GM21529 (cell line): ENCODE results near the gene RBM20.

Experiments used
- ATAC-seq: cut with Tn5 transposase; IDR thresholded peaks from one replicate; pipeline ENCODE4 v1.9.1; 2021; ENCODE audit not compliant: unreplicated experiment

RBM20 gene

DNA sequence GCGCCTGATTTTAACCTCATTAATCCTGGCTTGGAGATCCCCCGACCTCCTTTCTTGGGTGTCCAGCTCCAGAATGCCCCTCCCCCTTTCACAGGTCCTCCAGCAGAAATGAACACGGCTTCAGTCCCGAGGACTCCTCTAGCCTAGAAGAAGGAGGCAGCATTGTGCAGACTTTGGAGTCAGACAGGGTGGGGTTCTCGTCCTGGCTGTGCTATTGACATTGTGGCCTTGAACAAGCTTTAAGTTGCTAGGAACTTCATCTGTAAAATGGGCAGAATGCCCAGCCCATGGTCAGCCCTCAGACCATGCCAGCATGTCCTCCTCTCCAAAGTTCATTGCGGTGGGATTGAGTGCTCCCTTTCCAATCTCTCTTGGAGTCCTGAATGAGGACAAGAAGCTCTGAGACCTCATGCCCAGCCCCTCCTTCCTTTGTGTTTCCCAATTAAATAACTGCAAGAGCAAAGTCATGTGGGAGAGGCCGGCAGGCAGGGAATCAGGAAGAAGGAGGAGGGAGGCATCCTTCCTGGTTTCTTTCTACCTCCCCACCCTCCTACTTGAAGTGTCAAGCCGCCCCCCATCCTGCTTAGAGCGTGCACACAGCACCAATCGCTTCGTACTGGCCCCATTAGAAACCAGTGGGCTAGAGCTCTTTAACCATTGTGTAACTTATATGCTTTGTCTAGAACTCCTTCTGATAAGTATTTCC is 86.4 kb downstream of the RBM20 start:
- ATAC-seq: no peak

DNA sequence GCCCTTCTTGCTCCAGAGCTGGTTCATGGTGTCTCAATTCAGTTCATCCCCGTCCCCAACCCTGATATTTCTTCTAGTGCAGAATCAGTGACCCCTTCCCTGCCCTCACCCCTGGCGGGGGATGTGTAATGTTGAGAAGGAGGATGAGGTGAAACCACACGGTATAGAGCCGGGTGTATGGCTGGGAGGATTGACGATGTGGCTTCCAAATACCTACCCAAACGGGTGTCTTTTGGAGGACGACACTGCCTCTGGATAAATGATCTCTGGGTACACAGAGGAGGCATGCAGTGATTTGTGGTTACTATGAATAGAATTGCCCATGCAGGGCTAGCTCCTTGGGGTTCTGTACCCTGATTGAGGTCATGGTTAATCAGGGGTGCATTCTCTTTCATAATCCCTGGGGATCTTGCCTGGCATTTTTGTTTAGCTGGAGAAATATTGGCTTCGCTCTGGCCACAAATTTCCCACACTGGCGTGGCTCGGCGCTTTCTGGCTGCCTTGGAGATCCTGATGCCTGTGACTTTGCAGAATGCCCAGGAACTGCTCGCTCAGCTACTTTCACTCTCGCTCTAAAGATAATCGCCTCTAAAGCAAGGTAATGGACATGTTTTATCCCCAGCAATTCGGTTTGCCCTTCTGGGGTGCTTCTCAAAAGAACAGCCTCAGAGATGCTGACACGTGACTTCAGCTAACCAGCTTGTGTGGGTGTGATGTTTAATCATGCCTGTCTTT is 89.2 kb downstream of the RBM20 start:
- no peak for ATAC-seq

DNA sequence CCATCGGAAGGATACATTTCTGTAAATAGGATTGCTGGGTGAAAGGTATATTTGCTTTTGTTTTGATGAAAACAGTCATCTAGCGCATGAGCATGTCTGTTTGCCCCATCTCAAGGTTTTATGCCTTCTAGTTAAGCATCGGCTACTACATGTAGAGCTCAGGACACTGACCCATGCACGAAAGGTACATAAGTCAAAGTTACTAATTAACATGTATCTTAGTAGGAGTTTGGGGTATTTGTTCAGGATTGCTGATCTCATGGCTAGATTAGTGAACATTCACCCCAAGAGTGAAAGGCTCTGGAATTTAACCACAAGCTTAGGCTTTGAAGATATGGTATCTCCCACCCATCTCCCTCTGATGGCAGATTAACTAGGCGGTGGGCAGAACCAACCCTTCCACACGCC is 91.5 kb downstream of the RBM20 start:
- ATAC-seq: no peak

DNA sequence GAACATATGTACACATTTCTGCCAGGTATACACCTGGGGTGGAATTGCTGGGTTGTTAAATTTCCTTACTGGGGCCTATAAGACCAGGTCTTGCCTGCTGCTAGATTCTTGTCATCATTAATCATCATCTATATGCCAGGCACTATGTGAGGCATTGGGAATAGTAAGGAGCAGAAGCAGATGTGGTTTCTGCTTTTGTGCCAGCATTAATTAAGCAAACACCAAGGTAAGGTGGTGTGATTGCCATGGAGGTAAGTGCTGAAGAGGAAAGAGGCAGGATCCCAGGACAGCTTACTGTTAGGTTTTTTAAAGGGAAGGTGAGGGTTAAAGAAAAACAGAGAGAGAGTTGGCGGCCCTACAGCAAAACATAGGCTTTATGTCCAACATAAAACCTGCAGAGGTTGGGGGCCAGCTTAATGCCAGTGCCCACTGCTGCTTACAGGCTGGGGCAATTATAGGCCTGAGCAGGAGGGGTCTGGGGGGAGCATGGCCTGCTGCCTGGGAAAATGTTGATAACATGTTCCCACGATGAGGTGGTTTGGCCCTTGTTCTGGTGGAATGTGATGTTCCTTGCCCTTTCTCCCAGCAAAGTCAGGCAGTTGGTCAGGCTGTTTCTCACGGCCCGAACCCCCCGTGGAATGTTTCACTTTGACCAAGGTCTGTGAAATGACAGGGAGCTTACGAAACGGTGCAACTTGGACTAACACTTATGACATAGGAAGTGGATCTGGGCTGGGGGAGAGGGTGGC is 93.9 kb downstream of the RBM20 start:
- ATAC-seq: no peak

DNA sequence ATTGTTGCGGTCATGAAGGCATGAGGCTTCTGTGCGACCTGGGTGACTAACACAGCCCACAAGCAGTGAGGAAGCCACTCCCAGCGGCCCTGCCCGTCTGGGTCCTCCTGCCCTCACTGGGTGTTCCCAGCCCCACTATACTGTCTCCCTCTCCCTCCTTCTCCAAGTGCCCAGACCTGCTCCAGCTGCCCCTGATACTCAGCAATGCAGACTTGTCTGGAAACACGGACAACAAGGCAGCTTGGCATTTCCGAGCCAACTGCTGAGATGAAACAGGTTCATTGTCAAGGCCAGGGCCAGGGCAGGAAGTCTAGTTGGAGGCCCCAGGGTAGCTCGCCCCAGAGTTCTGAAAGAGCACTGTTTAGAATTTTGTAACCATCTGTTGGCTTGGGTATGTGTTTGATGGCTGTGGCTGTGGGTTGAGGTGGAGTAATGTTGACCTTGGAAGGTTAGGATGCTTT is 95.7 kb downstream of the RBM20 start:
- no peak for ATAC-seq

DNA sequence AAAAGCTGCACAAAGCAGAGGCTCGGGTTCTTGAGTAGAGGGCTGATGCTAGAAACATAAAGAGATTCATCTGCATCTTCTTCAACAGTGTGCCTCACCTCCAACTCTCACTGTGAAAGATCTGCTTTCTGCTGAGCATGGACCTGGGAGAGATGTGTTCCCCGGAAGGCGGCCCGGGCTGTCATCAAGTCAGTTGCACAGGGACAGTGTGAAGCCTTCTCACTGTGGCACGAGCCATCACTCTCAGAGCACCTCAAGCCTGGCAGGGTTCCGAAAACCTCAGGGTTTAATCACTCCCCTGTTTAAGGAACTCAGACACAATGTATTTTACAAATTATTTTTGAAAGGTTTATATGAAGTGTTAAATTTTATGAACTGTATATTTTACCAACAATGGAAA is 98.7 kb downstream of the RBM20 start:
- ATAC-seq: no peak

DNA sequence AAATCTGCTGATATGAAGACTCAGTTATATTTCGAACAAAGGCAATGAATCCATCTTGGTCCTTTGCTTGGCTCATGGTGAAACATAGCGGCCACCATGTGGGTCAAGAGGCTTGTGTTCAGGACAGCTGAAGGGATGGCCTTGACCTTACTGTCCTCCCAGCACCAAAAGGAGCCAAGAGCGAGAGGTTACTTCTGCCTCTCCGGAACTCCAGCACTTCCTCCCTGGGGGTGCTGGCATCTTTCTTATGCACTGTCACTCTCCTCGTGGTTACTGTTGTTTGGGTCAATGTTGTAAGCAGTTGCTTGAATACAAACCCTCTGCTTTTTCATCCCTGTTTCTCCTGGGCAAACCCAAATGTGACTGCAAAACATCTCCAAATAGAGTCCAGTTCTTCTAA is 100.6 kb downstream of the RBM20 start:
- ATAC-seq: no peak

DNA sequence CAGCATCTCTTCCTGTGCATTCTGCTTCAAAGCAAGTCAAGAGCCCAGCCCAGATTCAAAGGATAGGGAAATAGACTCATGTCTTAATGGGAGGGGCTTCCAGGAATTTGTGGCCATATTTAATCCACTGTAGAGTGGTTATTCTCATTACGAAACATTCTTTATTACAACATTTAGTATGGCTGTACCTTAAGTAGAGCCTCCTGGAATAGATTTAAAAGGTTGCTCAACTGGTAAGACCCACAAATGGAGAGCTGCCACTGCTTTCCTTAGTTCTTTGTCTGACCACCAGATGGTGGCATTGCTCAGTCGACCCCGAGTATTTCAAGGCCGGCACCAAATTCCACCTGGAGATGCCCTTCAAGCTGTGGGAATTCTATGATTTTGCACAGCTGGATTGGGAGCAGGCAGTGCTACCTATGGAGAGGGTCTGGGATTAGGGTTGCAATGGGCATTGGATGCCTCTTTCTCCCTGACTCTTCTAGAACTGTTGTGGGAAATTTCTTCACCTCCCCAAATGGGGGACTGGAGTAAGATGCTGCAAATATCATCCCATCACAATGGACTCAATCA is 102.2 kb downstream of the RBM20 start:
- peak; percentile 45 for ATAC-seq

DNA sequence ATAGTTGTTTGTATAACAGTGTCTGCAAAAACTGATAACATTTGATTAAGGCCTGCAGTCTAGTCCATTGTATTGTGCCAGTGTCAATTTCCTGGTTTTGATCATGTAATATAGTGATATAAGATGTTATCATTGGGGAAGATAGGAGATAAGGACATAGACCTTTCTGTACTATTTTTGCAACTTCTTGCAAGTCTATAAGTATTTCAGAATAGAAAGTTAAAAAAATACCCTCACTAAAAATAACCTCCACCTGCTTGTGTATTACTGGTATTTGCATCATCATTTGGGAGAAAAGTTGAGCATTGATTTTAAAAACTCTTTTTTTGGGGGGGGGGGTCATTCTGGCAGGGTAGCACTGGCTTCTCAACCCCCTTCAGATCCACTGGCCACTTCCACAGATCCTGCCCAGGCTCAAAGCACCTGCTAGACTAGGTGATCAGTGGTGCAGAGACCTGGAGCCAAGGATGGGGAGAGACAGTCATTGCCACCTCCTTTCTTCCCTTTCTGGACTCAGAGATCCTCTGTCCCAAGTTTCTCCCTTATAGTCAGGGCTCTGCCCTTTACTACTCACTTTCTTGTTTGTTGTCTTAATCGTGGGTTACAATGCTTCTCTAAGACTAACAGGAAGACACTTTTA is 103.0 kb downstream of the RBM20 start:
- ATAC-seq: no peak

DNA sequence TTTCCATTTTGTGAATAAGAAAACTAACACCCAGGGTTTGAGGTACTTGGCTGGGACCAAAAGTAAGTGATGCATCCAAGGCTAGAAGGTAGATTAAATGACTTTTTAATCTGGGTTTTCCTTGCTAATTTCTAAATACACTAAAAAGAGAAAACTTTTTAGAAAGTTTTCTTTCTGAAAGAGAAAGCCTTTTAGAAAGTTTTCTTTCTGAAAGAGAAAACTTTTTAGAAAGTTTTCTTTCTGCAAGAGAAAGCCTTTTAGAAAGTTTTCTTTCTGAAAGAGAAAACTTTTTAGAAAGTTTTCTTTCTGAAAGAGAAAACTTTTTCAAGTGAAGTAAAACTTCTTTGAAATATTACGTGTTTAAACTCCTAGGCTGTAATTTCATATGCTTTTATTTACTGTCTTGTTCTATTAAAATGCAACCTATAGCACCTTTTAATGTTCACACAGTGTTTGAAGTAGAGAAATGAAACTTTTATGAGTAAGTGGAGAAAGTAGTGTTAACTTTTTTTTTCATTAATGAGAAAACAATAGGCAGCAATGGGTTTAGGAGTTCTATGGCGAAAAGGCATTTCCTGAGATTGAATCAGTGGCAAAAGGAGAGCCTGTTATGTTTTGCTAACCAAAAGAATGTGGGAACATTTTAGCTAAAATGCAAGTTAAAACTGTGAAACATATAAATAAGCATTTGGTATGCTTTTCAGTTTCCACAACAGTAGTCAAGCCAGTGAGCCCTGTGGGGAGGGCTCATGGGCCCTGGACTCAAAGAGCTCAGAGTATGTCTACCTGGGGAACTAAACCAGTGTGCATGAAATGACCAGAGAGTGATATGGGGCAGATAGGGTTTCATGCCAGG is 103.7 kb downstream of the RBM20 start:
- no peak for ATAC-seq

DNA sequence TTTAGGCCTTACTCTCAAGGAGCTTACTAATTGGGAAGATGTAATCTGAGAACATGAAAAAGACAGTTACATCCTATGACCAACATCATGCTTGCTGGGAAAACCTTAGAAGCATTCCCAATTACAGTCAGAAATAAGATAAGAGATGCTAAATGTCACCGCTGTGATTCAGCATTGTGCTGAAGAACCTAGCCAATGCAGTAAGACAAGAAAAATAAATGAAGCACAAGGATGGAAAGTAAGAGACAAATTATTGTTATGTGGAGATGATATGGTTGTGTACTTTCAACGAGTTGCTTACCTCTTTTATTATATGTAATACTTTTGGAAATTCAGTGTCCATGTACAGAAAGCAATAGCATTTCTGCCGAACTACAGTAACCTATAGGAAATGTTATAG is 104.8 kb downstream of the RBM20 start:
- ATAC-seq: no peak

DNA sequence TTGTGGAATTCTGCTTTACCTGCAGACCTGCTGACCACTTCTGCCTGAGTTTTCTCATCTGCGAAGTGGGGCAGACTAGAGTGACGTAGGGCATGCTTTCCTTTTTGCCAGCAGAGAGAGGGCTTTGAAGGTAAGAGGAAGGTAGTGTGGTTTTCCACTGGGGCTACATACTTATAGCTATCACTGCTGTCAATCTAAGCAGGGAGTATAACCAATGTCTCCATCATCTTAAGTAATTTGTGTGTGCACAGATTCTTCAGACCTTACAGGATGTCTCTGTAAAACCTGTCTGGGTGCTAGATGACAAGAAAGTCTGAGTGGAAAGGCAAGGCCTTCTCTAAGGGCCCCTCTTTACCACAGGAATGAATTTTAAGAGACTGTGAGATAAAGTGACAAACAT is 106.8 kb downstream of the RBM20 start:
- ATAC-seq: no peak

DNA sequence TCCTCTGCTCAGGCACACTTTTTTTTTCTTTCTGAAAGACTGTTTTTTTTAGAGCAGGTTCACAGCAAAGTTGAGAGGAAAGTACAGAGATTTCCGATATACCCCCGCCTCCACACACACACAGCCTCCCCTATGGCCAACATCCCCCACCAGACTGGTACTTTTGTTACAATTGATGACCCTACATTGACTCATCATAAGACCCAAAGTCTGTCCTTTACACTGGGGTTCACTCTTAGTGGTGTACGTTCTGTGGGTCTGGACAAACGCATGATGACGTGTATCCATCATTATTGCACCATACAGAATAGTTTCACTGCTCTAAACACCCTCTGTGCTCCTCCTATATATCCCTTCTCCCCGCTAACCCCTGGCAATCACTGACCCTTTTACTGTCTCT is 107.7 kb downstream of the RBM20 start:
- ATAC-seq: no peak

DNA sequence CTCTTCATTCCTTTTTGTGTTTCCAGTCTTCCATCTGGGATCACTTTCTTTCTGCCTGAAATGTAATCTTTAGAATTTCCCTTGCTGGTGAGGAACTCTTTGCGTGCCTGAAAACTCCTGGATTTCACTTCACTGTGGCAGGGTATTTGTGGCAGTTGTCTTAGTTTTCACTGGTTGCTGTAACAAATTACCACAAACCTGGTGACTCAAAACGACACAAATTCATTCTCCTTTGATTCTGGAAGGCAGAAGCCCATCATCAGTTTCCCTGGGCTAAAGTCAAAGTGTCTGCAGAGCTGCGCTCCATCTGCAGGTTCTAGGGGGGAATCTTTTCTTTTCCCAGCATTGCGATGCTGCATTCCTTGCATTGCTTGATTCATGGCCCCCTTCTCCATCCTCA is 109.3 kb downstream of the RBM20 start:
- no peak for ATAC-seq

DNA sequence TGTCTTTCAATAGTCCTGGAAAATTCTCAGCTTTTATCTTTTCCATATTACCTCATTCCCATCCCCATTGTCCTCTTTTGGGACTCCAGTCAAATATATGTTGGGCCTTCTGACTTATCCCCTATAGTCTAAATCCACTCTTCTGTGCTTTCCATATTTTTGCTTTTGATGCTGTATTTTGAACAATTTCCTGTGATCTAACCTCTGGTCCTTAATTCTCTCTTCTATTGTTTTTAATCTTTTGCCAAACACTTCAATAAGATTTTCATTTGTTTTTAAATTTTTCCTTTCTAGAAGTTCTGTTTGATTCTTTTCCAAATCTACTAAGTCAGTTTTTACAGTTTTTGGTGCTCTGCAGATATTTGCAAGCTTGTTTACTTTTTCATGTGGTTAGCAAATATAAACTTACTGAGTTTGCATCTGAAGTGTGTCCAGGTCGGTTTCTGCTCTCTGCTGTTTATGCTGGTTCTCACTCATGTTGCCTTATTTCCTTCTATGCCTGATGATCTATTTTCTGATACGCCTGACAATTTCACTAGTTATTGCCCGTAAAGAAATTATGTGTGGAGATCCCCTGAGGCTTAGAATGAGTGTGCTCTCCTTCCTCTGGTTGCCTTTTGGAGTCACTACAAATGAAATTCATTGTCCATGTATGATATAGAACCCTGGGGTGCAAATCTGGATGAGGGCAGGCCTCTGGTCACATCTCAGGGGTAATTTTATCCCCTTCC is 110.4 kb downstream of the RBM20 start:
- ATAC-seq: no peak

DNA sequence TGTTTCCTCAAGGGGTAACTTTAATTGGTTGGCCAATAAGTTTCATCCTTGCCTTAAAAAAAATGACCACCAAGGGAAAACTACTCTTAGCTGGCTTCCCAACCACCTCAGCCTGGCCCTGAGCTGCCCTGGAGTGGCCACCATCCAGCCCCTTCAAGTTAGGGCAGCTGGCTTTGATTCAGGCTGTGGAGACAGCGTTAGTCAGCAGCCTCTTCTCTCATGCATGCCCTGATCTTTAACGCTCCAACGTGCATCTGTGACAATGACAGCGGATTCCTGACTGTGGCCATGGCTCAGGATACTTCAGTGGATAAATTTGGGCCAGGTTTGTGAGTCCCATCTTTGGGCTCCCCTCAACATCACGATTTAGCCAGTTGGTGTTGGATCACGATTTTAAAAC is 111.6 kb downstream of the RBM20 start:
- no peak for ATAC-seq

DNA sequence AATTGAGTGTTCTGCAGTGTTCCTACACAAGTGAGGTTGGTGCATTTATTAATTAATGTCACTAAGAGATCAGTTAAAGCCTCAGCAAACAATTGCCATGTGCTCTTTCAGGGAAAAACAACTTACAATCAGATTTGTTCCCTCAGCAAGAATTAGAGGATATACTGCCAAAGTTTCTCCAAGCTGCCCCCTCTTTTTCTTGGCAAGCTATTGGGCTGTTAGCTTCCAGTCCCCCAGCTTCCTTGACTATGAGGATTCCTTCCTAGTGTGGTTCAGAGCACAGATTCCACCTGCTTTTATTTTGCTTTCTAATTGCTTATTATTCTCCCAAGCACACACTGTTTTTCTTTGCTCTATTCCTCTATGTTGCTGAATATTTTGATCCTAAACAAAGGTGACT is 112.7 kb downstream of the RBM20 start:
- ATAC-seq: no peak

DNA sequence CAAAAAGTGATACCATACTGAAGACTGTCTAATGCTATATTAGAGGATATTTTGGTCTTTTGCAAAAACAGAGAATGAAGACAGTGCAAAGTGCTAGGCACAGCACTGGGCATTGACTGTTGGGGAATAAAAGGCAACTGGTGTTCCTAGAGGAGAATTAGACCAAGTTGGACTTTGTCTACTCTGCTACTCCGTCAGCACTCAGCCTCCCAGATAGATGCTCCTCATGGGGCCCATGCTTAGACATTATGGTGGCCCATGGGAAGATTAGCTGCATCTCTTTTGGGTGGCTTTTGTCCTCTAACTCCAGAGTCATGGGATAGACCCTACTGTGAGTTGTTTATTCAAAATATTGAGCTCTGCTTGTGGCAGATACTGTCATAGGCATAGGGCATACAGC is 113.5 kb downstream of the RBM20 start:
- ATAC-seq: no peak

DNA sequence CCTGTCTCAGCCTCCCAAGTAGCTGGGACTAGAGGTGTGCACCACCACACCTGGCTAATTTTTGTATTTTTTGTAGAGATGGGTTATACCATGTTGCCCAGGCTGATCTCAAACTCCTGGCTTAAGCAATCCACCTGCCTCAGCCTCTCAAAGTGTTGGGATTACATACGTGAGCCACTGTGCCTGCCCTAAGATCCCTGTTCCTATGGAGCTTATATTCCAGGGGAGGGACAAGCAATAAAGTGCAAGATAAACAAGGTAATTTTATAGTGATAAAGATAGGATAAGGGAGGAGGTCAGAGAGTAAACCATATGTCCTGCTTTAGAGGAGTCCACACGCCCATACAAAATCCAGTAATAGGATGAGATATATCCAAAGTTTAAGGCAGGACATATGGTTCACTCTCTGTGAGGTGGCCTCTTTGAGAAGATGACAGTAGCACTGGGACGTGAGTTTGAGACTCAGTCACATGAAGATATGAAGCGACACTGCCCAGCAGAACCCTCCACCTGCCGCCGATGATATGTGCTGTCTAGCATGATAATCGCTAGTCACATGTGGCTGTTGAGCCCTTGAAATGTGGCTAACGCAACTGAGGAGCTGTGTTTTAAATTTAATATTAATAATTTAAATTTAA is 114.1 kb downstream of the RBM20 start:
- ATAC-seq: no peak
